AG09309 (cell line): ENCODE measurements around the gene C9orf50.

Experiments used
- DNase-seq: peaks from one replicate; pipeline ENCODE4 v3.0.0-alpha.2; 2010; ENCODE audit warnings: low read depth
- H3K4me3 ChIP-seq: 2 replicates; pipeline ENCODE4 v1.5.1; 2011; ENCODE audit warnings: mild to moderate bottlenecking, low read depth, low read length, moderate library complexity; ENCODE audit not compliant: control insufficient read depth
- CTCF ChIP-seq: IDR thresholded peaks from 2 replicates; pipeline ENCODE4 v1.5.1; 2011; ENCODE audit warnings: mild to moderate bottlenecking, low read depth, low read length, inconsistent platforms; ENCODE audit not compliant: insufficient read depth, control insufficient read depth; ENCODE audit errors: missing control alignments

Gene C9orf50

GRCh38 chr9:129591916-129592315 is 29.0 kb downstream of the C9orf50 start:
- no peak for TF ChIP-seq CTCF
- H3K4me3 ChIP-seq = no peak overlapping the region
- DNase-seq = no peak

- H3K4me3 ChIP-seq = no peak overlapping the region
- no peak for TF ChIP-seq CTCF
- DNase-seq = no peak
Measured at GRCh38 chr9:129590466-129590865, 30.4 kb downstream of the C9orf50 start.

GRCh38 chr9:129587487-129588262 is 33.2 kb downstream of the C9orf50 start:
- H3K4me3 ChIP-seq = no peak overlapping the region
- no peak for TF ChIP-seq CTCF
- DNase-seq = no peak

GRCh38 chr9:129586685-129587084 is 34.2 kb downstream of the C9orf50 start:
- no peak for TF ChIP-seq CTCF
- DNase-seq = no peak
- no peak overlapping the region for H3K4me3 ChIP-seq

GRCh38 chr9:129586245-129586644 is 34.7 kb downstream of the C9orf50 start:
- H3K4me3 ChIP-seq = no peak overlapping the region
- no peak for TF ChIP-seq CTCF
- DNase-seq = no peak

- no peak overlapping the region for H3K4me3 ChIP-seq
- no peak for DNase-seq
- no peak for TF ChIP-seq CTCF
Measured at GRCh38 chr9:129585352-129585751, 35.5 kb downstream of the C9orf50 start.
